SK-N-SH (cell line): ENCODE results near the gene IPMK. TPM values are rescaled to one million over a fixed set of nuclear protein-coding genes. Genes with fewer than 3 reads are reported as not detected.

ENCODE experiments used
- CTCF ChIA-PET: fragments of 300-600, 350-600 bp; formaldehyde crosslinking; extraction: SDS; loops from one replicate; lab custom pipeline; 2021; lab: Yijun Ruan, JAX
- POLR2A ChIA-PET: fragments of 350-600 bp; sonication (Branson Sonifier 250); formaldehyde crosslinking; extraction: SDS; loops from one replicate; lab custom pipeline; 2020; ENCODE audit warnings: antibody characterized with exemption, inconsistent platforms; lab: Yijun Ruan, JAX
- DNase-seq: peaks from one replicate; pipeline ENCODE4 v3.0.0; 2012
- H2AFZ ChIP-seq: fragments of 200-600 bp; sonication (generic); 2 replicates; pipeline ENCODE4 v1.8.1; 2016; ENCODE audit warnings: antibody characterized with exemption, mild to moderate bottlenecking, low read depth
- H3F3A ChIP-seq: fragments of 200-600 bp; sonication (generic); replicated peaks from 2 replicates; pipeline ENCODE3; 2016; ENCODE audit warnings: antibody characterized with exemption, mild to moderate bottlenecking; ENCODE audit not compliant: insufficient read depth
- H3K27ac ChIP-seq, 2 experiments: fragments of 200-500 bp in 1 of 2; fragments of 200-600 bp in 1 of 2; sonication (Bioruptor generic) in 1 of 2; sonication (generic), shearing (Covaris generic) in 1 of 2; 2 replicates each; pipeline versions ENCODE4 v1.5.1 to v1.6.1; 2014 to 2016; ENCODE audit warnings: low read depth in 2 of 2, inconsistent platforms in 1 of 2, low read length in 1 of 2, mild to moderate bottlenecking in 1 of 2, mixed read lengths in 1 of 2
- H3K27me3 ChIP-seq: fragments of 200-600 bp; sonication (generic), shearing (Covaris generic); 2 replicates; pipeline ENCODE4 v1.6.1; 2016; ENCODE audit warnings: mixed run types; ENCODE audit not compliant: insufficient read depth
- H3K36me3 ChIP-seq, 2 experiments: fragments of 200-500 bp in 1 of 2; fragments of 200-600 bp in 1 of 2; sonication (Bioruptor generic) in 1 of 2; sonication (generic) in 1 of 2; replicated peaks in 1 of 2; 2 replicates each; pipeline versions ENCODE3 to v1.5.1; 2014 to 2016; ENCODE audit warnings: low read length in 1 of 2, mild to moderate bottlenecking in 1 of 2; ENCODE audit not compliant: insufficient read depth in 2 of 2, control insufficient read depth in 1 of 2
- H3K4me1 ChIP-seq, 2 experiments: fragments of 200-500 bp in 1 of 2; fragments of 200-600 bp in 1 of 2; sonication (Bioruptor generic) in 1 of 2; sonication (generic), shearing (Covaris generic) in 1 of 2; 2 replicates each; pipeline versions ENCODE4 v1.5.1 to v1.6.1; 2014 to 2016; ENCODE audit warnings: low read depth in 1 of 2, low read length in 1 of 2, mixed run types in 1 of 2; ENCODE audit not compliant: insufficient read depth in 2 of 2, control insufficient read depth in 1 of 2
- H3K4me2 ChIP-seq: fragments of 200-600 bp; sonication (generic), shearing (Covaris generic); 2 replicates; pipeline ENCODE4 v1.6.1; 2017; ENCODE audit warnings: mixed run types
- H3K4me3 ChIP-seq, 2 experiments: fragments of 200-500 bp in 1 of 2; fragments of 200-600 bp in 1 of 2; sonication (Bioruptor generic) in 1 of 2; sonication (generic), shearing (Covaris generic) in 1 of 2; 2 replicates each; pipeline versions ENCODE4 v1.5.1 to v1.8.1; 2014 to 2016; ENCODE audit warnings: low read depth in 2 of 2, inconsistent platforms in 1 of 2, low read length in 1 of 2, mild to moderate bottlenecking in 1 of 2, mixed read lengths in 1 of 2, moderate library complexity in 1 of 2
- H3K79me2 ChIP-seq: fragments of 200-600 bp; sonication (generic); 2 replicates; pipeline ENCODE4 v1.8.1; 2017; ENCODE audit warnings: mild to moderate bottlenecking; ENCODE audit not compliant: insufficient read depth
- H3K9ac ChIP-seq: fragments of 200-600 bp; sonication (generic); 2 replicates; pipeline ENCODE4 v1.6.1; 2017; ENCODE audit warnings: mixed run types
- H3K9me2 ChIP-seq: fragments of 200-600 bp; sonication (generic); 2 replicates; pipeline ENCODE4 v1.6.1; 2017; ENCODE audit warnings: mixed run types
- H3K9me3 ChIP-seq: fragments of 200-600 bp; sonication (generic); 2 replicates; pipeline ENCODE4 v1.6.1; 2017; ENCODE audit warnings: mixed run types, mild to moderate bottlenecking, moderate library complexity
- H4K20me1 ChIP-seq: fragments of 200-600 bp; sonication (generic); 2 replicates; pipeline ENCODE4 v1.6.1; 2017; ENCODE audit warnings: mild to moderate bottlenecking, mixed run types; ENCODE audit not compliant: insufficient read depth
- FOSL2 ChIP-seq: IDR thresholded peaks from 2 replicates; pipeline ENCODE4 v1.4.0; 2012; ENCODE audit warnings: low read depth, mild to moderate bottlenecking, moderate library complexity, borderline replicate concordance
- FOXM1 ChIP-seq: IDR thresholded peaks from 2 replicates; pipeline ENCODE4 v1.4.0; 2012; ENCODE audit warnings: low read depth, mild to moderate bottlenecking
- IRF3 ChIP-seq: fragments of 150-350 bp; IDR thresholded peaks from 2 replicates; pipeline ENCODE4 v1.6.1; 2016; ENCODE audit warnings: mild to moderate bottlenecking, low read depth, low read length
- MAX ChIP-seq: IDR thresholded peaks from 2 replicates; pipeline ENCODE4 v1.4.0; 2012; ENCODE audit warnings: low read depth
- RAD21 ChIP-seq: IDR thresholded peaks from 2 replicates; pipeline ENCODE4 v1.6.1; 2012; ENCODE audit warnings: mild to moderate bottlenecking, low read length
- REST ChIP-seq: IDR thresholded peaks from 2 replicates; pipeline ENCODE4 v1.6.1; 2012; ENCODE audit warnings: mild to moderate bottlenecking, low read depth, low read length, moderate library complexity
- SIN3A ChIP-seq: IDR thresholded peaks from 2 replicates; pipeline ENCODE4 v1.6.1; 2012; ENCODE audit warnings: low read depth, mild to moderate bottlenecking, low read length, moderate library complexity, borderline replicate concordance
- TAF1 ChIP-seq: IDR thresholded peaks from 2 replicates; pipeline ENCODE4 v1.6.1; 2012; ENCODE audit warnings: low read depth, mild to moderate bottlenecking, low read length, moderate library complexity, borderline replicate concordance
- USF2 ChIP-seq: fragments of 150-350 bp; IDR thresholded peaks from 2 replicates; pipeline ENCODE4 v1.6.1; 2017; ENCODE audit warnings: antibody characterized with exemption, low read length, low read depth, borderline replicate concordance
- WGBS: methylation state at CpG from one replicate; pipeline ENCODE4 v1.1.6; 2017; ENCODE audit warnings: low lambda C conversion rate; 5-methylcytosine and 5-hydroxymethylcytosine counted together
- polyA plus RNA-seq, 3 experiments: library from polyadenylated mRNA; depleted of rRNA; stranded (reverse); fragments of >200 nt; gene quantifications; 2 replicates each; pipeline ENCODE4 v1.2.3, GENCODE V29; 2012

Gene IPMK
- polyA plus RNA-seq, 1 of the 3 experiments (the other 2 are of a cell fraction): 0.71 TPM

- POLR2A ChIA-PET: no interaction called here
- Histone ChIP-seq H3K79me2 (peaks cover 30% of the 10 kb centered on the region), H3K4me1 (peaks cover 0 to 20% of the 10 kb centered on the region in 2 experiments; a peak in 2 of 4 replicates), H3K9me3 (no peaks in the 10 kb centered on the region), H3K27ac (peak overlapping the region; percentile 73 to 86), H4K20me1 (no peaks in the 10 kb centered on the region), H3K9ac (no peak overlapping the region), H3F3A (peaks cover 12% of the 10 kb centered on the region), H3K27me3 (no peaks in the 10 kb centered on the region), H3K4me3 (no peak overlapping the region), H3K4me2 (peak overlapping the region; percentile 51; the same call in 1 of the 2 replicates), H3K9me2 (no peaks in the 10 kb centered on the region), H2AFZ (0 out of 2 replicates have a peak overlapping the region, but pooled peaks have one; percentile 8), H3K36me3 (peaks cover 19 to 32% of the 10 kb centered on the region in 2 experiments)
- CTCF ChIA-PET: interaction anchor here (1.0 to 1.7 kb wide), 3 partner anchors 10 to 129 kb away, joined by 3 to 7 read pairs (median 5); no protein-coding TSS in a partner anchor
- DNase-seq: no peak
- WGBS: 68% methylated on average over 2 of the region's 2 CpGs
- no peak for TF ChIP-seq RAD21
- TF ChIP-seq TAF1: no peak
- TF ChIP-seq REST: no peak
- no peak for TF ChIP-seq FOSL2
- TF ChIP-seq SIN3A: no peak
- no peak for TF ChIP-seq MAX
- TF ChIP-seq USF2: no peak
- TF ChIP-seq FOXM1: no peak
- no peak for TF ChIP-seq IRF3
These were observed 13.5 kb upstream of the IPMK start for GRCh38 chr10:58281092-58281752.
